ENCODE results near the gene FAAP20. TPM values are rescaled to one million over a fixed set of nuclear protein-coding genes. Genes with fewer than 3 reads are reported as not detected.

Gene FAAP20
- polyA plus RNA-seq, 2 of the 4 experiments (the other 2 are of a cell fraction) = 5.1 to 26.0 TPM

DNA sequence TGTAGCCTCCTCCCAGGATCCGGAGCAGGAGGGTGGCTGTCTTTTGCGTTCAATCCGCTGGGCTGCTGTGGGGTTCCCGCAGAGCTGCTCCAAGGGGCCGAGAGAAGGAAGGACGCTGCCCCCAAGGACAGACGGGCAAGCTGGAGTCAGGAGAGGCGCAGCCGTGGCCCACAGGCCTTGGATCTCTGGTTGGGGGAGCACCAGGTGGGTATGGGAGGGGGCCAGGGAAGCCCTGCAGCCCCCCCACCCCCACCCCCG is 17.6 kb upstream of the FAAP20 start:
- ChIA-PET CTCF (interaction anchor here (0.8 to 2.0 kb wide), 9 partner anchors 9 to 172 kb away, joined by 3 to 14 read pairs (median 4); no protein-coding TSS in a partner anchor), POLR2A (interaction anchor here (0.9 to 1.7 kb wide), 6 partner anchors 12 to 180 kb away, joined by 3 to 9 read pairs (median 4); partner anchors contain the start of genes MORN1, RER1 and SKI)
- peak overlapping the region; percentile 99 to 100 for H3K27ac ChIP-seq
- TF ChIP-seq TFCP2L1 (CRISPR knock-in tag; IDR thresholded peaks at IDR 0.05) (no peak), RARB (CRISPR knock-in tag; IDR thresholded peaks at IDR 0.05) (no peak), POLR2AphosphoS2 (conservative IDR thresholded peaks at IDR 0.05; ENCODE audit: low read length) (no peak), MAFK (IDR thresholded peaks at IDR 0.05; ENCODE audit: partially characterized antibody) (no peak), ZFP36 (IDR thresholded peaks at IDR 0.05; ENCODE audit: borderline replicate concordance, partially characterized antibody) (no peak), SREBF2 (IDR thresholded peaks at IDR 0.05) (no peak)
- TF ChIP-seq, protein P1, sequence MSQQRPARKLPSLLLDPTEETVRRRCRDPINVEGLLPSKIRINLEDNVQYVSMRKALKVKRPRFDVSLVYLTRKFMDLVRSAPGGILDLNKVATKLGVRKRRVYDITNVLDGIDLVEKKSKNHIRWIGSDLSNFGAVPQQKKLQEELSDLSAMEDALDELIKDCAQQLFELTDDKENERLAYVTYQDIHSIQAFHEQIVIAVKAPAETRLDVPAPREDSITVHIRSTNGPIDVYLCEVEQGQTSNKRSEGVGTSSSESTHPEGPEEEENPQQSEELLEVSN (IDR thresholded peaks at IDR 0.05; ENCODE audit: borderline replicate concordance, low read depth) = no peak
- no peak for FAIRE-seq
- H3K4me3 ChIP-seq = peak overlapping the region; percentile 32
- WGBS (ENCODE audit: missing lambda C conversion rate) = no CpG with 5 or more reads among the region's 10 CpGs
- peak overlapping the region; percentile 76 for H3K4me2 ChIP-seq
- DNase-seq (ENCODE audit: low read depth in 1 of 2, low spot score in 1 of 2) = no peak
- peak; percentile 20 to 38 for ATAC-seq
- peaks cover 61% of the 10 kb centered on the region for H3K4me1 ChIP-seq
- H3K9me3 ChIP-seq = no peaks in the 10 kb centered on the region

DNA sequence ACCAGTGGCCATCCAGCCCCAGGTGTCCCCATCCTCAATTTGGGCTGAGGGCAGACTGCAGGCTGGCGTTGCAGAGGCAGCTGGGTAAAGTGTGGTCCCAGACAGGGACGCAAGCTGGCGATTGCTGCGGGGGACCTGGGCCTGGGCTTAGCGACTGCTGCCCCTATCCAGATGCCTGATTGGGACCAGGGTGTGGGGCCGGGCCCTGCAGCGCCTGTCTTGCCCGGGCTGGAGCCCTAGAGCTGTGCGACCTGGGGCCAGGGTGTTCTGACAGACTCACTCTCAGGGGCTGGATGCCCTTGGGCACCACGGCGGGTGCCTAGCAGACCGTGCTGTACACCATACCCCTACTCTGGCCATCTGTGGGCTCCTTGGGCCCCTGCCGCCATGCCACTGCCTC is 16.2 kb upstream of the FAAP20 start:
- DNase-seq (ENCODE audit: low read depth in 1 of 2, low spot score in 1 of 2) (no peak), ATAC-seq (no peak), FAIRE-seq (no peak)
- H3K4me3 ChIP-seq = no peak overlapping the region
- no peaks in the 10 kb centered on the region for H3K9me3 ChIP-seq
- TF ChIP-seq HOXA7 (CRISPR knock-in tag; IDR thresholded peaks at IDR 0.05) (no peak), RAD21 (conservative IDR thresholded peaks at IDR 0.05 in 1 of 2, IDR thresholded peaks at IDR 0.05 in 1 of 2) (no peak), CEBPB (IDR thresholded peaks at IDR 0.05) (no peak), ZSCAN20 (CRISPR knock-in tag; IDR thresholded peaks at IDR 0.05) (no peak), MYC (IDR thresholded peaks at IDR 0.05; ENCODE audit: borderline replicate concordance, low read length) (no peak), MAFK (IDR thresholded peaks at IDR 0.05; ENCODE audit: partially characterized antibody) (no peak), CBX2 (IDR thresholded peaks at IDR 0.05; ENCODE audit: borderline replicate concordance, low read depth) (no peak), CBX8 (IDR thresholded peaks at IDR 0.05) (no peak), ESRRA (IDR thresholded peaks at IDR 0.05; ENCODE audit: borderline replicate concordance, low read length) (no peak), SMC3 (IDR thresholded peaks at IDR 0.05) (no peak), EHF (CRISPR knock-in tag; IDR thresholded peaks at IDR 0.05) (no peak)
- TF ChIP-seq, protein P2, sequence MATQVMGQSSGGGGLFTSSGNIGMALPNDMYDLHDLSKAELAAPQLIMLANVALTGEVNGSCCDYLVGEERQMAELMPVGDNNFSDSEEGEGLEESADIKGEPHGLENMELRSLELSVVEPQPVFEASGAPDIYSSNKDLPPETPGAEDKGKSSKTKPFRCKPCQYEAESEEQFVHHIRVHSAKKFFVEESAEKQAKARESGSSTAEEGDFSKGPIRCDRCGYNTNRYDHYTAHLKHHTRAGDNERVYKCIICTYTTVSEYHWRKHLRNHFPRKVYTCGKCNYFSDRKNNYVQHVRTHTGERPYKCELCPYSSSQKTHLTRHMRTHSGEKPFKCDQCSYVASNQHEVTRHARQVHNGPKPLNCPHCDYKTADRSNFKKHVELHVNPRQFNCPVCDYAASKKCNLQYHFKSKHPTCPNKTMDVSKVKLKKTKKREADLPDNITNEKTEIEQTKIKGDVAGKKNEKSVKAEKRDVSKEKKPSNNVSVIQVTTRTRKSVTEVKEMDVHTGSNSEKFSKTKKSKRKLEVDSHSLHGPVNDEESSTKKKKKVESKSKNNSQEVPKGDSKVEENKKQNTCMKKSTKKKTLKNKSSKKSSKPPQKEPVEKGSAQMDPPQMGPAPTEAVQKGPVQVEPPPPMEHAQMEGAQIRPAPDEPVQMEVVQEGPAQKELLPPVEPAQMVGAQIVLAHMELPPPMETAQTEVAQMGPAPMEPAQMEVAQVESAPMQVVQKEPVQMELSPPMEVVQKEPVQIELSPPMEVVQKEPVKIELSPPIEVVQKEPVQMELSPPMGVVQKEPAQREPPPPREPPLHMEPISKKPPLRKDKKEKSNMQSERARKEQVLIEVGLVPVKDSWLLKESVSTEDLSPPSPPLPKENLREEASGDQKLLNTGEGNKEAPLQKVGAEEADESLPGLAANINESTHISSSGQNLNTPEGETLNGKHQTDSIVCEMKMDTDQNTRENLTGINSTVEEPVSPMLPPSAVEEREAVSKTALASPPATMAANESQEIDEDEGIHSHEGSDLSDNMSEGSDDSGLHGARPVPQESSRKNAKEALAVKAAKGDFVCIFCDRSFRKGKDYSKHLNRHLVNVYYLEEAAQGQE (IDR thresholded peaks at IDR 0.05) = no peak
- TF ChIP-seq, protein P3, sequence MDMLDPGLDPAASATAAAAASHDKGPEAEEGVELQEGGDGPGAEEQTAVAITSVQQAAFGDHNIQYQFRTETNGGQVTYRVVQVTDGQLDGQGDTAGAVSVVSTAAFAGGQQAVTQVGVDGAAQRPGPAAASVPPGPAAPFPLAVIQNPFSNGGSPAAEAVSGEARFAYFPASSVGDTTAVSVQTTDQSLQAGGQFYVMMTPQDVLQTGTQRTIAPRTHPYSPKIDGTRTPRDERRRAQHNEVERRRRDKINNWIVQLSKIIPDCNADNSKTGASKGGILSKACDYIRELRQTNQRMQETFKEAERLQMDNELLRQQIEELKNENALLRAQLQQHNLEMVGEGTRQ (IDR thresholded peaks at IDR 0.05) = no peak
- POLR2A ChIA-PET = no interaction called here
- H3K4me2 ChIP-seq = no peak overlapping the region
- H3K27ac ChIP-seq = peak overlapping the region; percentile 42 to 97; a peak in 4 of 6 replicates
- WGBS (ENCODE audit: missing lambda C conversion rate) = 91% methylated on average over 11 of the region's 13 CpGs
- H3K4me1 ChIP-seq = peaks cover 72% of the 10 kb centered on the region
- CTCF ChIA-PET = interaction anchor here (0.6 to 4.9 kb wide), 3 partner anchors 13 to 171 kb away, joined by 3 to 30 read pairs (median 11); partner anchors contain the start of gene FAAP20
